ENCODE measurements around the gene PARD3.
"Not testable (repeated sequence)": the region's sequence is repeated elsewhere in the genome, so short reads cannot be mapped to it uniquely, and the experiment has no call there.

The PARD3 gene

DNA sequence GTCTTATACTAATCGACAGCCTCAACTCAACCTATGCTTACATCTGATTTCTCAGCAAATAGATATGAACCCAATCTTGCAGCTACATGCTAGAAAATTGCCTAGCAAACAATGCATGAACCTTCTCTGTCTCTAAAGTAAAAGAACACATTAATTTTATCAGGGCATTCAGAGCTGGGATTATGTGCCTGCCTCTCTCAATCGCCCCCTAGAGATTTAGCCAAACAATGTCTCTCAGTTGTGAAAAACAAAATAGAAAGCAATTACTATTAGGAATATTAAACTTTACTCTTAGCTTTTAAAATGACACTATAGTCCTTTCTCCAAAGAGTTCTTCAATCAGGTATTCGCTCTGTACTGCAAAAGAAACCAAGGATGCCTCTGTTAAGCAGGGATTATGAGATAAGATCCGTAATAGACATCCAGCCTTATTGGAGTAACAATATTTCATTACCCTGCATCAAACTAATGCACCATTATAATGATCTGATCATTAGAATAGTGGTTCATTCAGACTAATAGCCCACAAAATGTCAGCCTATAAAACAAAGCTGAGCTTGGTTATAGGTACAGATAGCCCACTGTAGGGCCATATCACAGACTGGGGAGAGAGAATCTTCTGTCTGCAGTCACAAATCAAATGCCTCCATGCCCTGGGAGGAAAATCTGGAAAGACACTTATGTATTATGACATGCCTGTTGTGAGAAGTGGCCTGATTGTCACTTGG lies 736.9 kb downstream of the PARD3 start:
- no peak for DNase-seq

DNA sequence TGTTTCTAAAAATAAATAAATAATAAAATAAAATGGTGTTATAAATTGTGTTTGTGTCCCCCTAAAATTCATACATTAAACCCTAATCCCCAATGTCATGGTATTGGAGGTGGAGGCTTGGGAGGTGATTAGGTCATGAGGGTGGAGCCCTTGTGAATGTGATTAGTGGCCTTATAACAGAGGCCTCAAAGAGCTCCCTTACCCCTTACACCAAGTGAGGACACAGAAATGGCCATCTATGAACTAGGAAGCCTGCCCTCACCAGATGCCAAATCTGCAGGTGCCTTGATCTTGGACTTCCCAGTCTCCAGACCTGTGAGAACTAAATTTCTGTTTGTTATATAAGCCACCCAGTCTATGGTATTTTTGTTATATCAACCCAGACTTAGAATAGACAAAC lies 738.7 kb downstream of the PARD3 start:
- no peak for DNase-seq

DNA sequence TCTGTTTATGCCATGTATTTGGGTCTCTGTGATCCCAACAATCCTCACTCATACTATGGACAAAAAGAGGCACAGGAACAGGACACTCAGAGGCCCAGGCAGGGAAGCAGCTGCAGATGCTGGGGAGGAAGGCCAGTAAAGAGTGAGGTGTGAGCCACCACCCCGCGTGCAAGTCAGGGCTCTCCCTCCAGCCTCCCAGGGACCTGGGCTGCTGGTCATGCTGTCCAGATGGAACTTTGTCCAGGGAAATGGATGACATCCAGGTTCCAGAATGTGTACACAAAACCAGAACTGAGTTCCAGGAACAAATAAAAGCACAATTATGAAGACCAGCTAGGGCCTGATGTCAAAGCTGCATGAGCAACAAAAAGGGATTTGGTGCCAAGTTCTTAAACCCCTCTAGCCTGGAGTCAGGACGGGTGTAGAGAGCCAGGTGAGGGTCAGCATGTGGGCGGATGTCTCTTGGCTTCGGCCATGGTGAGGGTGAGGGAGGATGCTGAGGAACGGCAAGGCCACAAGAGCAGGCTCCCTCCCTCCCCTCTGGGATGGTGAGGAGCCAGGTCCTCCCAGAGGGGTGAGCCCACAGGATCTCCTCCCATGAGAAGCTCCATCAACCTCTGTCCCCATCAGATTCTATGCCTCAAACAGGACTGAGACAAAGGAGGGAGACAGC lies 739.7 kb downstream of the PARD3 start:
- no peak for DNase-seq

DNA sequence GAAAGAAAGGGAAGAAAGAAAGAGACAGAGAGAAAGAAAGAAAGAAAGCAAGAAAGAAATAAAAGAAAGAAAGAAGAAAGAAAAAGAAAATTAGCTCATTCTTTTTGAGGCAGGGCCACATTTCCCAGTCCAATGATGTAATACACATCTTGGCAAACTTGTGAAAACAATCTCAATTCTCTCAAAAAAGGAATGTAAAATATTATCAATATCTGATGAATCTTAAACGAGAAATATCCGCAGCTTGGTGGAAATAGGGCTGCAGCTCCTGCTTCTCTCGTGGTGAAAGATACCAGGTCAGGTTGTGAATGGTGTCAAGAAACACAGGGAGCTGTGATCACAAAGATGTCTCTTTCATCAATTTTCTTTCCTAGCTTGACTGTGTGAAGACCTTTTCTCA lies 741.0 kb downstream of the PARD3 start:
- no peak for DNase-seq

DNA sequence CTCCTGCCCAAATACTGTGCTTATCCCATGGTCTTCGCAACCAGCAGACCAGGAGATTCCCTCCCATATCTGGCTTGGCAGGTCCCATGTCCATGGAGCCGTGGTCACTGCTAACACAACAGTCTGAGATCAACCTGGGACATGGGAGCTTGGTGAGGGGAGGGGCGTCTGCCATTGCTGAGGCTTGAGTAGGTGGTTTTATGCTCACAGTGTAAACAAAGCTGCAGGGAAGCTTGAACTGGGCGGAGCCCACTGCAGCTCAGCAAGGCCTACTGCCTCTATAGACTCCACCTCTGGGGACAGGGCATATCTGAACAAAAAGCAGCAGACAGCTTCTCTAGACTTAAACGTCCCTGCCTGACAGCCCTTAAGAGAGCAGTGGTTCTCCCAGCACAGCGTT lies 747.4 kb downstream of the PARD3 start:
- not testable (repeated sequence) for DNase-seq

DNA sequence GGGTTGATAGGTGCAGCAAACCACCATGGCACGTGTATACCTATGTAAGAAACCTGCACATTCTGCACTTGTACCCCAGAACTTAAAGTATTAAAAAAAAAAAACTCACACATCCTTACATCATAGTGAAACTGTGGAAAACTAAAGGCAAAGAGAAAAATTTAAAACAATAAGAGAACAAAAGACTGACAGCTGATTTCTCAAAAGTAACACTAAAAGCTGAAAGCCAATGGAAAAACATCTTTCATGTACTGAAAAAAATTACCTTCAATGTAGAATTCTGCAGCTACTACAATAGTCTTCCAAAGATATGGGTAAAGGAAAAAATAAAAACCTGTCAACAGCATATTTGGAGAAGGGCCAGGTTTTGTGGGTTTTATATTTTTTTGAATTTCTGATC lies 751.5 kb downstream of the PARD3 start:
- no peak for DNase-seq

DNA sequence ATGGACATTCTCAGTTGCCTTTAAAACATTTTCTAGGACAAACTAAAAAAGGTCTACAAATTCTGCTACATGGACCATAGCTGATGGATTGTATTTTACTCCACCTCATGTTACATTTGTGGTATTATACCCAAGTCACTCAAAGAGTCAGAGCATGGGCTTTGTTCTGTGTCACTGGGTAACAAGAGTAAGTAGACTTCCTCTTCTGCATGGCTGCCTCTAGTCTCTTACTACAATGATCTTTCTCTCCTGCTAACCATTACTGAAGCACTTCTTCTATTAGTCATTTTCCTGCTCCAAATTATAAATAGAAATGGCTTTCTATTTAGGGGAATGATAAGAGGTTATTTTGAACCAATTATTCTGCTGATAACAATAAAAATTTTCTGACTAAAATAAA lies 753.3 kb downstream of the PARD3 start:
- DNase-seq, result no peak

All from DMS153 (cell line).